WTC11 (cell line): Measurements from ENCODE around the gene SNX3. TPM values are rescaled to one million over a fixed set of nuclear protein-coding genes. Genes with fewer than 3 reads are reported as not detected.
A peak's percentile ranks its signal among the peaks of the same experiment; 100 is the strongest.

Experiments used
- ATAC-seq: fragments of 200-7000 bp; cut with Tn5 transposase; 2 replicates; pipeline ENCODE4 v1.10.0; 2021; ENCODE audit warnings: mild to moderate bottlenecking, moderate library complexity
- CTCF ChIA-PET: fragments of 300-600 bp; sonication (Branson Sonifier 250); formaldehyde crosslinking; loops from one replicate; lab custom pipeline; 2021; ENCODE audit warnings: antibody characterized with exemption; lab: Charles Lee
- POLR2A ChIA-PET: fragments of 350-600 bp; sonication (Branson Sonifier 250); formaldehyde crosslinking; loops from one replicate; lab custom pipeline; 2021; ENCODE audit warnings: antibody characterized with exemption; lab: Charles Lee
- DNase-seq: peaks from one replicate; pipeline ENCODE4 v3.0.0; 2021; ENCODE audit warnings: low spot score
- H3K27ac Mint-ChIP-seq: 2 replicates; pipeline ENCODE4 v1.8.0; 2021; ENCODE audit warnings: mixed read lengths
- H3K27me3 Mint-ChIP-seq: 2 replicates; pipeline ENCODE4 v1.8.0; 2021; ENCODE audit warnings: low read depth, mild to moderate bottlenecking, moderate library complexity, mixed read lengths
- H3K36me3 Mint-ChIP-seq: 2 replicates; pipeline ENCODE4 v1.8.0; 2021; ENCODE audit warnings: mixed read lengths
- H3K4me1 Mint-ChIP-seq: 2 replicates; pipeline ENCODE4 v1.8.0; 2022; ENCODE audit warnings: mixed read lengths
- H3K4me3 Mint-ChIP-seq: 2 replicates; pipeline ENCODE4 v1.8.0; 2021; ENCODE audit warnings: mild to moderate bottlenecking, moderate library complexity, mixed read lengths
- H3K9me3 Mint-ChIP-seq: 2 replicates; pipeline ENCODE4 v1.8.0; 2021; ENCODE audit warnings: mixed read lengths
- AFF4 ChIP-seq: sonication (generic); formaldehyde crosslinking; IDR thresholded peaks from 2 replicates; pipeline ENCODE4 v1.8.1; 2023; ENCODE audit warnings: mild to moderate bottlenecking, missing genetic modification reagents, borderline replicate concordance
- ETV6 ChIP-seq: sonication (generic); formaldehyde crosslinking; IDR thresholded peaks from 2 replicates; pipeline ENCODE4 v1.8.1; 2022; ENCODE audit warnings: mild to moderate bottlenecking, missing genetic modification reagents
- JAZF1 ChIP-seq: fragments of 250-450 bp; sonication (Bioruptor Pico); IDR thresholded peaks from 2 replicates; pipeline ENCODE4 v1.9.0; 2021; ENCODE audit warnings: moderate library complexity, mild to moderate bottlenecking, inconsistent platforms
- KAT7 ChIP-seq: sonication (generic); formaldehyde crosslinking; IDR thresholded peaks from 2 replicates; pipeline ENCODE4 v1.8.1; 2023; ENCODE audit warnings: missing genetic modification reagents, mild to moderate bottlenecking, borderline replicate concordance
- MLX ChIP-seq: sonication (generic); formaldehyde crosslinking; IDR thresholded peaks from 2 replicates; pipeline ENCODE4 v1.8.1; 2023; ENCODE audit warnings: mild to moderate bottlenecking, missing genetic modification reagents, moderate library complexity
- MYBL2 ChIP-seq: sonication (generic); formaldehyde crosslinking; IDR thresholded peaks from 2 replicates; pipeline ENCODE4 v1.8.1; 2023; ENCODE audit warnings: mild to moderate bottlenecking, moderate library complexity, missing genetic modification reagents
- NR2C2 ChIP-seq: sonication (generic); formaldehyde crosslinking; IDR thresholded peaks from 2 replicates; pipeline ENCODE4 v1.8.0; 2022; ENCODE audit warnings: mild to moderate bottlenecking, missing genetic modification reagents
- PRDM15 ChIP-seq: sonication (generic); formaldehyde crosslinking; IDR thresholded peaks from 2 replicates; pipeline ENCODE4 v1.8.0; 2022; ENCODE audit warnings: missing genetic modification reagents
- PRRX2 ChIP-seq: fragments of 250-450 bp; sonication (Bioruptor Pico); IDR thresholded peaks from 2 replicates; pipeline ENCODE4 v1.8.0; 2021; ENCODE audit warnings: mild to moderate bottlenecking
- TP53 ChIP-seq: sonication (generic); formaldehyde crosslinking; IDR thresholded peaks from 2 replicates; pipeline ENCODE4 v1.8.1; 2023; ENCODE audit warnings: mild to moderate bottlenecking, missing genetic modification reagents
- ZNF138 ChIP-seq: sonication (generic); formaldehyde crosslinking; conservative IDR thresholded peaks from 2 replicates; pipeline ENCODE4 v1.8.1; 2022; ENCODE audit warnings: mild to moderate bottlenecking, moderate library complexity, missing genetic modification reagents
- ZNF671 ChIP-seq: fragments of 250-450 bp; sonication (Bioruptor Pico); IDR thresholded peaks from 2 replicates; pipeline ENCODE4 v1.8.0; 2021; ENCODE audit warnings: mild to moderate bottlenecking
- total RNA-seq: library from RNA; stranded (reverse); gene quantifications from 3 replicates; pipeline ENCODE4 v1.2.3, GENCODE V29; 2021
- TF ChIP-seq, protein P1 (sequence below): sonication (generic); formaldehyde crosslinking; conservative IDR thresholded peaks from 2 replicates; pipeline ENCODE4 v1.8.1; 2023; ENCODE audit warnings: mild to moderate bottlenecking, low read depth, missing genetic modification reagents, moderate library complexity
- TF ChIP-seq, protein P2 (sequence below): sonication (generic); formaldehyde crosslinking; IDR thresholded peaks from 2 replicates; pipeline ENCODE4 v1.8.1; 2022; ENCODE audit warnings: mild to moderate bottlenecking, moderate library complexity, missing genetic modification reagents
- TF ChIP-seq, protein P3 (sequence below): sonication (generic); formaldehyde crosslinking; IDR thresholded peaks from 2 replicates; pipeline ENCODE4 v1.8.0; 2022; ENCODE audit warnings: mild to moderate bottlenecking, missing genetic modification reagents
- TF ChIP-seq, protein P4 (sequence below): sonication (generic); formaldehyde crosslinking; IDR thresholded peaks from 2 replicates; pipeline ENCODE4 v1.8.1; 2023; ENCODE audit warnings: mild to moderate bottlenecking, moderate library complexity, missing genetic modification reagents
- TF ChIP-seq, protein P5 (sequence below): sonication (generic); formaldehyde crosslinking; IDR thresholded peaks from 2 replicates; pipeline ENCODE4 v1.8.1; 2023; ENCODE audit warnings: mild to moderate bottlenecking, missing genetic modification reagents, moderate library complexity

SNX3 gene
- total RNA-seq, 1 experiment from 2014 or later: 66.1 TPM

DNA sequence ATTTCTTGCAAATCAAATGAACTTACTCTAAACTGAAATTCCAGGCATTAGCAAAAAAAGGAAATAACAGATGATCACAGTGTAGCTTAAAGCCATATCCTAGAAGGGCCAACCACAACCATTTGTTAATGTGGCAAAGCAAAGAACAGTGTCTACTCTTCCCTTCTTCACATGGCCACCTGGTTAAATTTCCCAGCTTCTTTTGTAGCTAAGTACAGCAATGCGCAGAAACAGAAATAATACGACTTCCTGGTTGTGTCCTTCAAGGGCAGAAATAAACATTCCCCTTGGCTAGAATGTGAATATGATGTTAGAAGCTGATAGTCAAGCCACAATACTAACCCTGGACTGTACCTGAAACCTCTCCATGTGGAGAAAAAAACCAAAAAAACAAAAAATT lies 9.6 kb downstream of the SNX3 start (continued):
- TF ChIP-seq, protein P1, sequence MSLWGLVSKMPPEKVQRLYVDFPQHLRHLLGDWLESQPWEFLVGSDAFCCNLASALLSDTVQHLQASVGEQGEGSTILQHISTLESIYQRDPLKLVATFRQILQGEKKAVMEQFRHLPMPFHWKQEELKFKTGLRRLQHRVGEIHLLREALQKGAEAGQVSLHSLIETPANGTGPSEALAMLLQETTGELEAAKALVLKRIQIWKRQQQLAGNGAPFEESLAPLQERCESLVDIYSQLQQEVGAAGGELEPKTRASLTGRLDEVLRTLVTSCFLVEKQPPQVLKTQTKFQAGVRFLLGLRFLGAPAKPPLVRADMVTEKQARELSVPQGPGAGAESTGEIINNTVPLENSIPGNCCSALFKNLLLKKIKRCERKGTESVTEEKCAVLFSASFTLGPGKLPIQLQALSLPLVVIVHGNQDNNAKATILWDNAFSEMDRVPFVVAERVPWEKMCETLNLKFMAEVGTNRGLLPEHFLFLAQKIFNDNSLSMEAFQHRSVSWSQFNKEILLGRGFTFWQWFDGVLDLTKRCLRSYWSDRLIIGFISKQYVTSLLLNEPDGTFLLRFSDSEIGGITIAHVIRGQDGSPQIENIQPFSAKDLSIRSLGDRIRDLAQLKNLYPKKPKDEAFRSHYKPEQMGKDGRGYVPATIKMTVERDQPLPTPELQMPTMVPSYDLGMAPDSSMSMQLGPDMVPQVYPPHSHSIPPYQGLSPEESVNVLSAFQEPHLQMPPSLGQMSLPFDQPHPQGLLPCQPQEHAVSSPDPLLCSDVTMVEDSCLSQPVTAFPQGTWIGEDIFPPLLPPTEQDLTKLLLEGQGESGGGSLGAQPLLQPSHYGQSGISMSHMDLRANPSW: no peak
- TF ChIP-seq KAT7 (CRISPR knock-in tag) (no peak), PRDM15 (CRISPR knock-in tag) (no peak)
- TF ChIP-seq, protein P2, sequence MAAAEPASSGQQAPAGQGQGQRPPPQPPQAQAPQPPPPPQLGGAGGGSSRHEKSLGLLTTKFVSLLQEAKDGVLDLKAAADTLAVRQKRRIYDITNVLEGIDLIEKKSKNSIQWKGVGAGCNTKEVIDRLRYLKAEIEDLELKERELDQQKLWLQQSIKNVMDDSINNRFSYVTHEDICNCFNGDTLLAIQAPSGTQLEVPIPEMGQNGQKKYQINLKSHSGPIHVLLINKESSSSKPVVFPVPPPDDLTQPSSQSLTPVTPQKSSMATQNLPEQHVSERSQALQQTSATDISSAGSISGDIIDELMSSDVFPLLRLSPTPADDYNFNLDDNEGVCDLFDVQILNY (CRISPR knock-in tag): no peak

GRCh38 chr6:108250240-108250866 lies 10.5 kb downstream of the SNX3 start:
- H3K27me3 Mint-ChIP-seq: no peaks in the 10 kb centered on the region
- peak; percentile 25 for DNase-seq
- ChIA-PET CTCF (interaction anchor here (0.7 to 4.3 kb wide), 10 partner anchors 9 to 308 kb away, joined by 3 to 32 read pairs (median 4); no protein-coding TSS in a partner anchor), POLR2A (interaction anchor here (0.6 to 1.4 kb wide), 2 partner anchors 10 to 524 kb away, joined by 4 to 5 read pairs; no protein-coding TSS in a partner anchor)
- no peak overlapping the region for H3K4me3 Mint-ChIP-seq
- H3K9me3 Mint-ChIP-seq: peaks cover 3% of the 10 kb centered on the region; the same call in 1 of the 2 replicates
- H3K4me1 Mint-ChIP-seq: no peaks in the 10 kb centered on the region
- ATAC-seq: peak; percentile 88
- no peak overlapping the region for H3K27ac Mint-ChIP-seq
- H3K36me3 Mint-ChIP-seq: peaks cover 6% of the 10 kb centered on the region
- TF ChIP-seq JAZF1 (CRISPR knock-in tag) (no peak), ZNF138 (no peak), ETV6 (CRISPR knock-in tag) (no peak), TP53 (CRISPR knock-in tag) (no peak), MLX (no peak), ZNF671 (CRISPR knock-in tag) (no peak), AFF4 (CRISPR knock-in tag) (no peak), PRRX2 (no peak), MYBL2 (CRISPR knock-in tag) (no peak), NR2C2 (no peak)
- TF ChIP-seq, protein P3, sequence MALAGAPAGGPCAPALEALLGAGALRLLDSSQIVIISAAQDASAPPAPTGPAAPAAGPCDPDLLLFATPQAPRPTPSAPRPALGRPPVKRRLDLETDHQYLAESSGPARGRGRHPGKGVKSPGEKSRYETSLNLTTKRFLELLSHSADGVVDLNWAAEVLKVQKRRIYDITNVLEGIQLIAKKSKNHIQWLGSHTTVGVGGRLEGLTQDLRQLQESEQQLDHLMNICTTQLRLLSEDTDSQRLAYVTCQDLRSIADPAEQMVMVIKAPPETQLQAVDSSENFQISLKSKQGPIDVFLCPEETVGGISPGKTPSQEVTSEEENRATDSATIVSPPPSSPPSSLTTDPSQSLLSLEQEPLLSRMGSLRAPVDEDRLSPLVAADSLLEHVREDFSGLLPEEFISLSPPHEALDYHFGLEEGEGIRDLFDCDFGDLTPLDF (CRISPR knock-in tag): no peak
- TF ChIP-seq, protein P4, sequence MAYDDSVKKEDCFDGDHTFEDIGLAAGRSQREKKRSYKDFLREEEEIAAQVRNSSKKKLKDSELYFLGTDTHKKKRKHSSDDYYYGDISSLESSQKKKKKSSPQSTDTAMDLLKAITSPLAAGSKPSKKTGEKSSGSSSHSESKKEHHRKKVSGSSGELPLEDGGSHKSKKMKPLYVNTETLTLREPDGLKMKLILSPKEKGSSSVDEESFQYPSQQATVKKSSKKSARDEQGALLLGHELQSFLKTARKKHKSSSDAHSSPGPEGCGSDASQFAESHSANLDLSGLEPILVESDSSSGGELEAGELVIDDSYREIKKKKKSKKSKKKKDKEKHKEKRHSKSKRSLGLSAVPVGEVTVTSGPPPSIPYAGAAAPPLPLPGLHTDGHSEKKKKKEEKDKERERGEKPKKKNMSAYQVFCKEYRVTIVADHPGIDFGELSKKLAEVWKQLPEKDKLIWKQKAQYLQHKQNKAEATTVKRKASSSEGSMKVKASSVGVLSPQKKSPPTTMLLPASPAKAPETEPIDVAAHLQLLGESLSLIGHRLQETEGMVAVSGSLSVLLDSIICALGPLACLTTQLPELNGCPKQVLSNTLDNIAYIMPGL (CRISPR knock-in tag): no peak
- TF ChIP-seq, protein P5, sequence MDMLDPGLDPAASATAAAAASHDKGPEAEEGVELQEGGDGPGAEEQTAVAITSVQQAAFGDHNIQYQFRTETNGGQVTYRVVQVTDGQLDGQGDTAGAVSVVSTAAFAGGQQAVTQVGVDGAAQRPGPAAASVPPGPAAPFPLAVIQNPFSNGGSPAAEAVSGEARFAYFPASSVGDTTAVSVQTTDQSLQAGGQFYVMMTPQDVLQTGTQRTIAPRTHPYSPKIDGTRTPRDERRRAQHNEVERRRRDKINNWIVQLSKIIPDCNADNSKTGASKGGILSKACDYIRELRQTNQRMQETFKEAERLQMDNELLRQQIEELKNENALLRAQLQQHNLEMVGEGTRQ (CRISPR knock-in tag): no peak
- TF ChIP-seq, protein P2 (CRISPR knock-in tag): no peak
